Measurements from ENCODE around the gene IAH1. TPM values are rescaled to one million over a fixed set of nuclear protein-coding genes. Genes with fewer than 3 reads are reported as not detected.

IAH1 gene
- total RNA-seq, 1 experiment from 2014 or later: 25.0 TPM

DNA sequence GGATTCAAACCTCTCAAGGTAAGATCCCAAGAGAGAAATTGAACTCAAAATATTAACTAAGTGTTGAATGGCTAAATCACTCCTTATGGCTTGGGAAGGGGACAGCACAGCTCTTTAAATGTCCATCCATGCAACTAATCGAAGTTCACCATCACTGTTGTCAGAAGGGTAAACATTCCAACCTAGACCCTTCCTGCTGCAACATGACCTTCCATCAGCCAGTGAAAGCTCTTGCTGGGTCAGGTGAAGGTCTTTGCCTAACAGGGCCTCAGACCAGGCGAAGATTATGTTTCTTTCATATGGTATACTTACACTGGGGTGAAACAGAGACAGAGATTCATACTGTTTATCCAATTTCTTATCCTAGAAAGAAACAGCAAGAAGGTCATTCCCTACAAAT, 16.4 kb downstream of the IAH1 start:
- TF ChIP-seq, protein P1, sequence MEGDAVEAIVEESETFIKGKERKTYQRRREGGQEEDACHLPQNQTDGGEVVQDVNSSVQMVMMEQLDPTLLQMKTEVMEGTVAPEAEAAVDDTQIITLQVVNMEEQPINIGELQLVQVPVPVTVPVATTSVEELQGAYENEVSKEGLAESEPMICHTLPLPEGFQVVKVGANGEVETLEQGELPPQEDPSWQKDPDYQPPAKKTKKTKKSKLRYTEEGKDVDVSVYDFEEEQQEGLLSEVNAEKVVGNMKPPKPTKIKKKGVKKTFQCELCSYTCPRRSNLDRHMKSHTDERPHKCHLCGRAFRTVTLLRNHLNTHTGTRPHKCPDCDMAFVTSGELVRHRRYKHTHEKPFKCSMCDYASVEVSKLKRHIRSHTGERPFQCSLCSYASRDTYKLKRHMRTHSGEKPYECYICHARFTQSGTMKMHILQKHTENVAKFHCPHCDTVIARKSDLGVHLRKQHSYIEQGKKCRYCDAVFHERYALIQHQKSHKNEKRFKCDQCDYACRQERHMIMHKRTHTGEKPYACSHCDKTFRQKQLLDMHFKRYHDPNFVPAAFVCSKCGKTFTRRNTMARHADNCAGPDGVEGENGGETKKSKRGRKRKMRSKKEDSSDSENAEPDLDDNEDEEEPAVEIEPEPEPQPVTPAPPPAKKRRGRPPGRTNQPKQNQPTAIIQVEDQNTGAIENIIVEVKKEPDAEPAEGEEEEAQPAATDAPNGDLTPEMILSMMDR (IDR thresholded peaks at IDR 0.05; ENCODE audit: unreplicated experiment): no peak
- CTCF ChIA-PET: no interaction called here
- no peak overlapping the region for H3K27ac Mint-ChIP-seq (ENCODE audit: unreplicated experiment)
- H3K36me3 Mint-ChIP-seq (ENCODE audit: insufficient read depth, unreplicated experiment): peaks cover 38% of the 10 kb centered on the region
- H3K9me3 Mint-ChIP-seq (ENCODE audit: low read depth, unreplicated experiment): no peaks in the 10 kb centered on the region
- intact Hi-C loops (cut with micrococcal nuclease; ENCODE audit: unreplicated experiment): no loop called here
- no peak overlapping the region for H3K4me3 Mint-ChIP-seq (ENCODE audit: low read depth, unreplicated experiment)
- DNase-seq: no peak
- H3K4me1 Mint-ChIP-seq (ENCODE audit: low read depth, unreplicated experiment): no peaks in the 10 kb centered on the region
- H3K27me3 Mint-ChIP-seq (ENCODE audit: unreplicated experiment): no peaks in the 10 kb centered on the region
- no TSS peak for BruUV-seq (replicated peaks)

DNA sequence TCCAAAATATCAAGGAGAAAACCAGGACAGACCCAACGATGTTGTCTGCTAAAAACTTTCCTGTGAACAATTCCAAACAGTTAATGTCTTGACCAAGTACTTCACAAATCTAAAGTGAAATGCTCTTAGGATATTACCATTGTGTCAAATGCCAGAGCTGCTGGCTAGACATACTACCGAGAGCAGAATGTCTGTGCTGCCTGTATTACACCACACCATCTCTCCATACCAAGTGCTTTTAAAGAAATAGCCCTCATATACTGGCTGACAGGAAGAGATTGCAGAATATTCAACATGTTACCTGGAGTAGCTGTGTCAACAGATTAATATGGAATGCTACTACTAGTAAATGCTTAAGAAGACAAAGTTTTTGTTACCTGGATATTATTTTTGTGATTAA, 18.6 kb downstream of the IAH1 start:
- DNase-seq: no peak
- Mint-ChIP-seq H3K27me3 (ENCODE audit: unreplicated experiment) (no peaks in the 10 kb centered on the region), H3K4me3 (ENCODE audit: low read depth, unreplicated experiment) (no peak overlapping the region), H3K9me3 (ENCODE audit: low read depth, unreplicated experiment) (no peaks in the 10 kb centered on the region), H3K4me1 (ENCODE audit: low read depth, unreplicated experiment) (no peaks in the 10 kb centered on the region), H3K36me3 (ENCODE audit: insufficient read depth, unreplicated experiment) (peaks cover 47% of the 10 kb centered on the region), H3K27ac (ENCODE audit: unreplicated experiment) (no peak overlapping the region)
- BruUV-seq (replicated peaks): no TSS peak
- intact Hi-C loops (cut with micrococcal nuclease; ENCODE audit: unreplicated experiment): no loop called here
- CTCF ChIA-PET: no interaction called here
- TF ChIP-seq, protein P1 (IDR thresholded peaks at IDR 0.05; ENCODE audit: unreplicated experiment): no peak

DNA sequence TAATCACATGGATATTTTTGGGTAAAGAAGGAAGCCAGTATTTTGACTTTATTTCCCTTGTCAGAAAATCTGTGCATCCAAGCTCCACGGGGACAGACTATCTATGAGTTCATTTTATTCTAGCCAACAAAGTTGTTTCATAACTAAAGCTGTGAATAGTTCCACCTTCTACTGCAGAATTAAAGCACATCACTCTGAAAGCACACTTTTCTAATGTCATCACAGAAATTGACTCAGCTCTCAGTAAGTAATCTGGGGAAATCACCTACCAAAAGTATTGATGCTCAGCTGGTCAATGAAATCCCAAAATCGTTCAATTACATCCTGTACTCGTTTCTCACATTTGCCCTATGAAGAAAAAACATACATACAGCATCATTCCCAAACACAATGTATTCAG, 19.1 kb downstream of the IAH1 start:
- no peak overlapping the region for H3K4me3 Mint-ChIP-seq (ENCODE audit: low read depth, unreplicated experiment)
- BruUV-seq (replicated peaks): no TSS peak
- TF ChIP-seq, protein P1 (IDR thresholded peaks at IDR 0.05; ENCODE audit: unreplicated experiment): no peak
- DNase-seq: no peak
- H3K27me3 Mint-ChIP-seq (ENCODE audit: unreplicated experiment): no peaks in the 10 kb centered on the region
- CTCF ChIA-PET: no interaction called here
- H3K9me3 Mint-ChIP-seq (ENCODE audit: low read depth, unreplicated experiment): no peaks in the 10 kb centered on the region
- intact Hi-C loops (cut with micrococcal nuclease; ENCODE audit: unreplicated experiment): no loop called here
- H3K27ac Mint-ChIP-seq (ENCODE audit: unreplicated experiment): no peak overlapping the region
- peaks cover 49% of the 10 kb centered on the region for H3K36me3 Mint-ChIP-seq (ENCODE audit: insufficient read depth, unreplicated experiment)
- no peaks in the 10 kb centered on the region for H3K4me1 Mint-ChIP-seq (ENCODE audit: low read depth, unreplicated experiment)

DNA sequence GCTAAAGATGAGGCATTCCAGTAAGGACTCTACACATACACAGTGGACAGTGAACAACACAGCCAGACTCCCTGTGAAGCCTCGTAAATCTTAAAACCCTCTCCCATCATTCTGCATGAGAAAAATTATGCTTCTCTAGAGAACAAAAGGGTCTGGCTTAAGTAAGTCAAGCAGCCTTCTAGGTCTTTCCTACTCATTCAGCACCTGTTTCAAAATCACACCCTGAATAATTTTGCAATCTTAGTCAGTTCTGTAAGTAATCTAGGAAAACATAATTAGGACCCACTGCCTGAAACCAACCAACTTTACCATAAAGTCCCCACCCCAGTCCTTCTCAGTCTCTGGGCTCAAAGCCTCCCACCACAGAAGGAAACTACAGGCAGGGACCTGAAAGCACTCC, 19.7 kb downstream of the IAH1 start:
- TF ChIP-seq, protein P1 (IDR thresholded peaks at IDR 0.05; ENCODE audit: unreplicated experiment): no peak
- BruUV-seq (replicated peaks): no TSS peak
- Mint-ChIP-seq H3K4me1 (ENCODE audit: low read depth, unreplicated experiment) (no peaks in the 10 kb centered on the region), H3K9me3 (ENCODE audit: low read depth, unreplicated experiment) (no peaks in the 10 kb centered on the region), H3K36me3 (ENCODE audit: insufficient read depth, unreplicated experiment) (peaks cover 48% of the 10 kb centered on the region), H3K4me3 (ENCODE audit: low read depth, unreplicated experiment) (no peak overlapping the region), H3K27ac (ENCODE audit: unreplicated experiment) (no peak overlapping the region), H3K27me3 (ENCODE audit: unreplicated experiment) (no peaks in the 10 kb centered on the region)
- DNase-seq: no peak
- intact Hi-C loops (cut with micrococcal nuclease; ENCODE audit: unreplicated experiment): no loop called here
- CTCF ChIA-PET: no interaction called here

DNA sequence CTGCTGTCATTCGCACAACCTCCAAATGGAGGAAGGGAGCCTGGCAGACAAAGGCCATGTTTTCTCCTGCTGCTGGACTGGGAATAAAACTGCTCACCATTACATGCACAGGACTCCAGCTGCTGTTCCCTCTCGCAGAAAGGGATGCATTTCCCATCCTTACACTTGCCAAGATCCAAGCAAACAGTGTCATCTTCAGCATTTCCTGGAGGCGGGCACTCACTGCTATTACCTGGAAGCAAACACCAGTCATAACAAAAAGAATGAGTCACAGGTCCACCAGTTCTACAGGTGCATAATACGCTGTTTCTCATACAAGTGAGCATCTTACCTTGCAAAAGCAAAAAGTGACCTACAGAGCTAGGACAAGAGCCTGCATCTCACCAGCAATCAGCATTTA, 22.7 kb downstream of the IAH1 start:
- no peaks in the 10 kb centered on the region for H3K27me3 Mint-ChIP-seq (ENCODE audit: unreplicated experiment)
- intact Hi-C loops (cut with micrococcal nuclease; ENCODE audit: unreplicated experiment): no loop called here
- DNase-seq: no peak

More for the DNA sequence above, 22.7 kb downstream of the IAH1 start:
- Mint-ChIP-seq H3K4me1 (ENCODE audit: low read depth, unreplicated experiment) (no peaks in the 10 kb centered on the region), H3K27ac (ENCODE audit: unreplicated experiment) (no peak overlapping the region), H3K9me3 (ENCODE audit: low read depth, unreplicated experiment) (no peaks in the 10 kb centered on the region), H3K36me3 (ENCODE audit: insufficient read depth, unreplicated experiment) (peaks cover 46% of the 10 kb centered on the region), H3K4me3 (ENCODE audit: low read depth, unreplicated experiment) (no peak overlapping the region)
- CTCF ChIA-PET: no interaction called here
- TF ChIP-seq, protein P1 (IDR thresholded peaks at IDR 0.05; ENCODE audit: unreplicated experiment): no peak
- no TSS peak for BruUV-seq (replicated peaks)

Data from Calu3 (cell line).